Vein endothelial cell (primary cell): ENCODE results near the gene SLC9B2. TPM values are rescaled to one million over a fixed set of nuclear protein-coding genes. Genes with fewer than 3 reads are reported as not detected.

Experiments
- total RNA-seq: library from RNA; depleted of rRNA; stranded (reverse); fragments of >200 nt; gene quantifications from 2 replicates; pipeline ENCODE4 v1.2.3, GENCODE V29; 2012

Gene SLC9B2, protein sequence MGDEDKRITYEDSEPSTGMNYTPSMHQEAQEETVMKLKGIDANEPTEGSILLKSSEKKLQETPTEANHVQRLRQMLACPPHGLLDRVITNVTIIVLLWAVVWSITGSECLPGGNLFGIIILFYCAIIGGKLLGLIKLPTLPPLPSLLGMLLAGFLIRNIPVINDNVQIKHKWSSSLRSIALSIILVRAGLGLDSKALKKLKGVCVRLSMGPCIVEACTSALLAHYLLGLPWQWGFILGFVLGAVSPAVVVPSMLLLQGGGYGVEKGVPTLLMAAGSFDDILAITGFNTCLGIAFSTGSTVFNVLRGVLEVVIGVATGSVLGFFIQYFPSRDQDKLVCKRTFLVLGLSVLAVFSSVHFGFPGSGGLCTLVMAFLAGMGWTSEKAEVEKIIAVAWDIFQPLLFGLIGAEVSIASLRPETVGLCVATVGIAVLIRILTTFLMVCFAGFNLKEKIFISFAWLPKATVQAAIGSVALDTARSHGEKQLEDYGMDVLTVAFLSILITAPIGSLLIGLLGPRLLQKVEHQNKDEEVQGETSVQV
- 22.2 and 30.6 TPM in 2 replicates for total RNA-seq

DNA sequence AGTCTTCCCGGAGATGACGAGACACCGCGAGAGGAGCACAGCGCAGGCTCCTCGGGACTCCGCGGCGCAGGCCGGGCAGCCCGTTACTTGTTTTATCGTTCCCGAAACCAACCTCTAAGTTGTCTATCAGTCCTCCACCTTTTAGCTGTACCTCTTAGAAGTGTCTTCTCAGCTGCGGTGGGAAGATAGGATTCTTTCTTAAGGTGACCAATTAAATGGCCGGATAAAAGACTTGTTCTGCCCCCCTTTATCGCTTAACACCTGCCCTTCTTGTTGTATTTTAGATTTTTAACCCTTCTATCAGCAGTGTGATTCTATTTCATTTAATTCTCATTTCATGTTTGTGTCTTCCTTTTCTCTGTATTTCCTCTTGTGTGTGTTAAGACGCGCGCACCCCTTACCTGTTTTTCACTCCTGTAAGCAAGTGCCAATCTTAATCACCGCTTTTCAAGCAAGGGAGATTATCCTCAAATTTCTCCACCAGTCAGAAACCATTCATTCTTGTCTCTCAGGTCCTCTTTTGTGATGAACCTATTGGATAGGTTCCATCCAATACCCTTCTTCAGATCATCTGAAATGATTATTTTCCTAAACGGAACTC is at the start of gene SLC9B2:
SLC9B2 (minus strand) TSS at position 15 of the 601 bp plus-strand sequence. CDS start 9,211 bp downstream, outside the sequence.

DNA sequence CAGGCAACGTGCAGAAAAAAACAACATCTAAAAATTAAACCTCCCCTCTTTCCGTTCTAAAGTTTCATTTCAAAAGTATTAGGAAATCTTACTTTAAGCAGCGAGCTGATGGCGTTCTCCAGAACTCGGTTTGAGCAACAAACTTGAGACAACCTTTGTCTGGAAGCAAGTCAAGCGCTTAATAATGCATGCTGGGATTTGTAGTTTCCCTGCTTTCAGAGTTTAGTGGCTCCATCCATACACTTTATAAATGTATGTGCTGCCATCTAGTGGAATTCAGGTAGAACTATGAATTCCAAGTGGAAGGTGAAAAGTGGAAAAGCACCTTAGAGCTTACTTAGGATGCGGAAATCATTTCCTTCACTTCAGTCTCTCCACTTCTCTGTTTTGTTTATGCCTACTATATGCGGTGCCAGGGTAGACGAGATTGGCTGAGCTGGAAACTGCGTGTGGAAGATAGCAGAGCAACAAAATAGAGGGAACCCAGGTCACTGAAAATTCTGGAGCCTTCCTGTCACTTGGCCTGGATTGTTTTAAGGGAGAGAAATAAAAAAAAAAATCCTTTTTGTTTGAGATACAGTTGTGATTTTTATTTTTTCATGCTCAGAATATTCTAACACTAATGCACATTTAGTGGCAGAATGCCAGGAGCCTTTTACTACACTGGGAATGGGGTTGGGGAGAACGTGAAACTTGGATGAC is 23.3 kb upstream of the SLC9B2 start, which contains the start of gene BDH2:
BDH2 (minus strand) TSS at position 144 of the 702 bp plus-strand sequence. CDS start 3,580 bp downstream, outside the sequence.

GRCh38 chr4:103019308-103020124 is 57.0 kb downstream of the SLC9B2 start, which contains the start of gene SLC9B1:
SLC9B1 (minus strand) TSS chr4:103019705; CDS start chr4:102991711, 27,994 bp downstream.

Other genes with a start within 250 kb of the SLC9B2 start
- 393 and 408 TPM in 2 replicates for gene UBE2D3, start 249.2 kb downstream of the SLC9B2 start, total RNA-seq
- gene CISD2, start 207.8 kb downstream of the SLC9B2 start, total RNA-seq: 20.3 and 23.2 TPM in 2 replicates
- 0.57 TPM in 1 of 2 replicates, not detected in the other for gene SLC9B1, start 57.1 kb downstream of the SLC9B2 start, total RNA-seq
- 24.5 and 26.9 TPM in 2 replicates for gene BDH2, start 23.1 kb upstream of the SLC9B2 start, total RNA-seq
- 12.7 and 26.0 TPM in 2 replicates for gene CENPE, start 121.6 kb upstream of the SLC9B2 start, total RNA-seq